ENCODE data around the gene DYNLL1. TPM values are rescaled to one million over a fixed set of nuclear protein-coding genes. Genes with fewer than 3 reads are reported as not detected.

DYNLL1 gene
- total and polyA plus RNA-seq, 2 donors (not counting 3 experiments of a cell fraction or from before 2014, with no cell fraction given) = 469 to 600 TPM

DNA sequence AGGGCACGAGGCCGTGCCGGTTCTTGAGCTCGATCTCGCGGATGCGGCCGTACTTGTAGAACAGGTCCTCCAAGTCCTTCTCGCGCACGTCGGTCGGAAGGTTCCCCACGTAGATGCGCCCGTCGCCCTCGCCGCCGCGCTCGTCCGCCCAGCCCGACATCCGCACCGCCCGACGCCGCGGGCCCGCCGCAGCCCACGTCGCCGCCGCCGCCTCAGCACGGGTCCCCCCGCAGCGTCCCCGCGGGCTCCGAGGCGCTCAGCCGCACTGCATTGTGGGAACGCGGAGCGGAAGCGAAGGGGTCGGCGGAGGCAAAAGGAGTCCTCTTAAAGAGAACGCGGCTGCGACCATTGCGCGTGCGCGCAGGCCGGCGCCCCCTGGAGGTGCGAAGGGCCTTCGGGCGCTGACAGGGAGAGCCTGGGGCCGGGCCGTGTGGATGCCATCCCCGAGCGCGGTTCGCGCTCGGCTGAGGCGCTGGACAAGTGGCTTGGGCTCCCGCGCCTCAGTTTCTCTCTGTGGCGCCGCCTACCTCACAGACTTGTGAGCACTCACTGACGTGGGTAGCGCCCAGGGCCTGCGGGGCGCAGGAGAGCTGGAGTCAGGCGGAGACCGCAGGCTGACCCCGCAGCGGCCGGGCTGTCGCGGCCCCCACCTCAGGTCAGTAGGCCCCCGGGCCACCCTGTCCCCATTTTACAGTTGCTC lies 26.3 kb upstream of the DYNLL1 start, which contains the start of gene SRSF9:
Gene SRSF9 (minus strand): TSS at position 299 of the 700 bp plus-strand sequence. CDS start 139 bp downstream, at position 160.
- DNase-seq (ENCODE audit: low read depth, low spot score) (peak; percentile 96), FAIRE-seq (peak; percentile 93)
- Histone ChIP-seq H3K9me1 (replicated peaks; ENCODE audit: control insufficient read depth, extremely low read depth, insufficient read depth, low read length) (no peaks in the 10 kb centered on the region), H3K36me3 (ENCODE audit: control insufficient read depth in 2 of 2, extremely low read depth in 1 of 2, insufficient read depth in 2 of 2, low read length in 2 of 2) (peaks cover 7% of the 10 kb centered on the region in 2 experiments), H3K9me3 (replicated peaks; ENCODE audit: control insufficient read depth, insufficient read depth, low read length) (no peaks in the 10 kb centered on the region), H3K27me3 (ENCODE audit: control insufficient read depth in 2 of 2, insufficient read depth in 2 of 2, low read length in 2 of 2) (no peaks in the 10 kb centered on the region), H3K79me2 (ENCODE audit: control insufficient read depth, insufficient read depth, low read length) (peaks cover 49% of the 10 kb centered on the region), H4K20me1 (replicated peaks; ENCODE audit: control insufficient read depth, extremely low read depth, insufficient read depth, low read length) (peaks cover 2% of the 10 kb centered on the region), H3K4me1 (ENCODE audit: control insufficient read depth, extremely low read depth, insufficient read depth, low read length) (peaks cover 5% of the 10 kb centered on the region), H3K9ac (replicated peaks; ENCODE audit: extremely low read depth, insufficient read depth, low read length) (peak within 1 kb of the TSS; percentile 76), H3K4me2 (ENCODE audit: insufficient read depth, low read length) (peak within 1 kb of the TSS; percentile 46), H3K4me3 (replicated peaks in 1 of 3; ENCODE audit: insufficient read depth in 1 of 3, low read depth in 1 of 3, low read length in 3 of 3) (peak within 1 kb of the TSS; percentile 54 to 90 (median 78)), H3K27ac (ENCODE audit: insufficient read depth, low read depth, low read length) (peak within 1 kb of the TSS; percentile 68), H2AFZ (ENCODE audit: low read depth, low read length) (peak within 1 kb of the TSS; percentile 68)
- dilution Hi-C loops (cut with MboI; ENCODE audit: extremely low pct_ligation_motif_present, low sequenced_read_pairs) = no loop called here
- TF ChIP-seq JUN (IDR thresholded peaks at IDR 0.05; ENCODE audit: borderline replicate concordance, insufficient read depth, insufficient read length, low read depth) (no peak), EZH2 (IDR thresholded peaks at IDR 0.05; ENCODE audit: borderline replicate concordance, low read depth, low read length, severe bottlenecking) (no peak), POLR2A (IDR thresholded peaks at IDR 0.05; ENCODE audit: low read depth, low read length) (peak; percentile 87), GATA2 (IDR thresholded peaks at IDR 0.05; ENCODE audit: insufficient read depth, insufficient read length, low read depth, low read length) (no peak), MYC (IDR thresholded peaks at IDR 0.05; ENCODE audit: low read depth, low read length) (no peak), FOS (IDR thresholded peaks at IDR 0.05; ENCODE audit: borderline replicate concordance, insufficient read depth, low read length) (no peak), CTCF (IDR thresholded peaks at IDR 0.05; ENCODE audit: extremely low read depth in 1 of 2, insufficient read depth in 1 of 2, low read depth in 1 of 2, low read length in 2 of 2) (peak; percentile 96 to 99), POLR2AphosphoS5 (IDR thresholded peaks at IDR 0.05; ENCODE audit: insufficient read depth, low read depth, low read length) (peak; percentile 81)
- TF ChIP-seq, protein P1, sequence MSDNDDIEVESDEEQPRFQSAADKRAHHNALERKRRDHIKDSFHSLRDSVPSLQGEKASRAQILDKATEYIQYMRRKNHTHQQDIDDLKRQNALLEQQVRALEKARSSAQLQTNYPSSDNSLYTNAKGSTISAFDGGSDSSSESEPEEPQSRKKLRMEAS (IDR thresholded peaks at IDR 0.05; ENCODE audit: insufficient read depth, insufficient read length) = peak; percentile 11
- ChIA-PET POLR2A (interaction anchor here (0.6 to 2.8 kb wide), 3 partner anchors 11 to 112 kb away, joined by 4 to 24 read pairs (median 5); partner anchors contain the start of genes DYNLL1 and POP5), CTCF (interaction anchor here (1.0 to 3.9 kb wide), 3 partner anchors 21 to 27 kb away, joined by 3 to 29 read pairs (median 5); partner anchors contain the start of gene DYNLL1)
- intact Hi-C loops (cut with micrococcal nuclease) = loop anchor here (1.0 to 2.0 kb wide), 2 partner anchors 26 to 59 kb away; partner anchors contain the start of gene COQ5
- no TSS peak for BruUV-seq (replicated peaks)
